K562 (cell line): Measurements from ENCODE around the gene SOX4. TPM values are rescaled to one million over a fixed set of nuclear protein-coding genes. Genes with fewer than 3 reads are reported as not detected.

Source experiments
- ATAC-seq: fragments of 200-7000 bp; cut with Tn5 transposase; 3 replicates; pipeline ENCODE4 v1.9.1; 2020; ENCODE audit warnings: moderate library complexity
- BruUV-seq: library from RNA; stranded (reverse); fragments of 400-500 nt; replicated peaks from 2 replicates; lab custom pipeline; 2021; lab: Mats Ljungman, UMichigan
- CTCF ChIA-PET: fragments of 300-600 bp; formaldehyde crosslinking; extraction: SDS; loops from one replicate; lab custom pipeline; 2021; ENCODE audit warnings: low intra/inter-chr PET ratio; lab: Yijun Ruan, JAX
- POLR2A ChIA-PET: fragments of 300-600, 350-650 bp; sonication (Branson Sonifier 250); formaldehyde crosslinking; extraction: SDS; loops from one replicate; lab custom pipeline; 2021; ENCODE audit warnings: antibody characterized with exemption, inconsistent platforms; lab: Yijun Ruan, JAX
- DNase-seq, 4 experiments: peaks; one replicate each; pipeline versions ENCODE4 v3.0.0 to v3.0.0-alpha.2; 2011 to 2018; ENCODE audit warnings: low spot score in 3 of 4, mixed read lengths in 3 of 4; ENCODE audit errors: extremely low read depth in 1 of 4
- FAIRE-seq: peaks from 2 replicates; lab custom pipeline; 2011; peaks lifted over from hg19 to GRCh38; lab: Jason Lieb, UNC
- H2AFZ ChIP-seq: 2 replicates; pipeline ENCODE4 v1.6.0; 2011; ENCODE audit warnings: low read depth, low read length, control low read depth, inconsistent platforms
- H3K27ac ChIP-seq: fragments of 200-600 bp; 3 replicates; pipeline ENCODE4 v1.8.0; 2011; ENCODE audit warnings: low read depth, mild to moderate bottlenecking, control low read depth, inconsistent platforms, low read length, moderate library complexity, mixed read lengths; ENCODE audit errors: extremely low read depth
- H3K27me3 ChIP-seq, 2 experiments: fragments of 300-600 bp in 1 of 2; 2 replicates in 1 of 2; 3 replicates in 1 of 2; pipeline versions ENCODE4 v1.6.0 to v1.8.0; 2011; ENCODE audit warnings: inconsistent platforms in 2 of 2, low read length in 2 of 2, mild to moderate bottlenecking in 1 of 2, mixed read lengths in 1 of 2, moderate library complexity in 1 of 2; ENCODE audit not compliant: control insufficient read depth in 2 of 2, insufficient read depth in 2 of 2
- H3K36me3 ChIP-seq: fragments of 300-600 bp; 3 replicates; pipeline ENCODE4 v1.8.0; 2011; ENCODE audit warnings: mild to moderate bottlenecking, low read length, inconsistent platforms; ENCODE audit not compliant: control insufficient read depth, insufficient read depth
- H3K4me1 ChIP-seq, 2 experiments: fragments of 200-600 bp in 1 of 2; replicated peaks in 1 of 2; 2 replicates in 1 of 2; 3 replicates in 1 of 2; pipeline versions ENCODE4 v1.5.1 to v1.8.0; 2011; ENCODE audit warnings: inconsistent platforms in 2 of 2, low read length in 2 of 2, mild to moderate bottlenecking in 1 of 2, mixed read lengths in 1 of 2, moderate library complexity in 1 of 2; ENCODE audit not compliant: control insufficient read depth in 2 of 2, insufficient read depth in 2 of 2
- H3K4me2 ChIP-seq: 2 replicates; pipeline ENCODE4 v1.6.1; 2011; ENCODE audit warnings: low read length, control low read depth, inconsistent platforms, mixed read lengths; ENCODE audit not compliant: insufficient read depth
- H3K4me3 ChIP-seq: fragments of 200-600 bp; sonication (generic), shearing (Covaris generic); 2 replicates; pipeline ENCODE4 v1.5.1; 2016; ENCODE audit warnings: control low read depth, inconsistent platforms
- H3K79me2 ChIP-seq: fragments of 200-600 bp; 3 replicates; pipeline ENCODE4 v1.8.0; 2011; ENCODE audit warnings: low read length, inconsistent platforms; ENCODE audit not compliant: control insufficient read depth, insufficient read depth
- H3K9ac ChIP-seq, 2 experiments: 2 replicates each; pipeline versions ENCODE4 v1.6.0 to v1.6.1; 2011; ENCODE audit warnings: low read depth in 2 of 2, low read length in 2 of 2, control low read depth in 1 of 2, inconsistent platforms in 1 of 2, mild to moderate bottlenecking in 1 of 2, mixed read lengths in 1 of 2; ENCODE audit not compliant: insufficient read depth in 1 of 2
- H3K9me1 ChIP-seq: one replicate; pipeline ENCODE4 v1.6.0; 2011; ENCODE audit warnings: inconsistent platforms, mild to moderate bottlenecking, low read length, moderate library complexity; ENCODE audit not compliant: control insufficient read depth, insufficient read depth
- H3K9me3 ChIP-seq: replicated peaks from 2 replicates; pipeline ENCODE4 v1.5.1; 2011; ENCODE audit warnings: low read depth, low read length, inconsistent platforms; ENCODE audit not compliant: control insufficient read depth, insufficient read depth
- H4K20me1 ChIP-seq: replicated peaks from 2 replicates; pipeline ENCODE4 v1.6.1; 2011; ENCODE audit warnings: low read length, inconsistent platforms, mixed read lengths; ENCODE audit not compliant: control insufficient read depth, insufficient read depth
- ARID1B ChIP-seq: fragments of 450-650 bp; IDR thresholded peaks from 2 replicates; pipeline ENCODE4 v1.6.1; 2016; ENCODE audit warnings: antibody characterized with exemption, mild to moderate bottlenecking, inconsistent platforms
- BRF2 ChIP-seq: IDR thresholded peaks from 3 replicates; pipeline ENCODE4 v1.6.1; 2011; ENCODE audit warnings: borderline replicate concordance, mild to moderate bottlenecking; ENCODE audit not compliant: insufficient read length, insufficient read depth
- DLX4 ChIP-seq: fragments of 250-450 bp; sonication (Bioruptor Pico); IDR thresholded peaks from 2 replicates; pipeline ENCODE4 v1.6.1; 2021; ENCODE audit warnings: mild to moderate bottlenecking
- DMBX1 ChIP-seq: fragments of 250-450 bp; sonication (Bioruptor Pico); IDR thresholded peaks from 2 replicates; pipeline ENCODE4 v1.8.0; 2022; ENCODE audit warnings: inconsistent platforms, mild to moderate bottlenecking, moderate library complexity, borderline replicate concordance
- HIVEP1 ChIP-seq: fragments of 250-450 bp; sonication (Bioruptor Pico); IDR thresholded peaks from 2 replicates; pipeline ENCODE4 v1.4.0; 2020; ENCODE audit warnings: mild to moderate bottlenecking
- HMGN3 ChIP-seq: IDR thresholded peaks from 2 replicates; pipeline ENCODE4 v1.6.1; 2011; ENCODE audit warnings: borderline replicate concordance, low read depth, mild to moderate bottlenecking, mixed read lengths, low read length; ENCODE audit not compliant: insufficient read length; ENCODE audit errors: extremely low read depth
- HMGXB4 ChIP-seq: sonication (generic); formaldehyde crosslinking; IDR thresholded peaks from 2 replicates; pipeline ENCODE4 v1.8.1; 2023; ENCODE audit warnings: mild to moderate bottlenecking, missing genetic modification reagents
- NKRF ChIP-seq: fragments of 450-650 bp; IDR thresholded peaks from 2 replicates; pipeline ENCODE4 v1.6.1; 2016; ENCODE audit warnings: borderline replicate concordance
- PHTF2 ChIP-seq: fragments of 250-450 bp; sonication (Bioruptor Pico); IDR thresholded peaks from 2 replicates; pipeline ENCODE4 v1.5.0; 2021; ENCODE audit warnings: mild to moderate bottlenecking
- PRPF4 ChIP-seq: fragments of 200-400 bp; formaldehyde crosslinking; IDR thresholded peaks from one replicate; pipeline ENCODE4 v1.6.1; 2017; ENCODE audit warnings: low read length, low read depth, mild to moderate bottlenecking; ENCODE audit not compliant: insufficient read depth, poor library complexity, severe bottlenecking
- RBM22 ChIP-seq: fragments of 200-400 bp; formaldehyde crosslinking; IDR thresholded peaks from 2 replicates; pipeline ENCODE4 v1.6.1; 2018; ENCODE audit warnings: low read length, low read depth; ENCODE audit not compliant: poor library complexity, severe bottlenecking
- SIN3B ChIP-seq: fragments of 450-650 bp; IDR thresholded peaks from 2 replicates; pipeline ENCODE4 v1.6.1; 2017; ENCODE audit warnings: low read depth, mild to moderate bottlenecking, moderate library complexity
- ZBED1 ChIP-seq: IDR thresholded peaks from 2 replicates; pipeline ENCODE4 v1.6.1; 2014
- ZNF184 ChIP-seq: sonication (generic); formaldehyde crosslinking; IDR thresholded peaks from 2 replicates; pipeline ENCODE4 v1.5.0; 2020; ENCODE audit warnings: missing genetic modification reagents
- ZNF408 ChIP-seq: fragments of 250-450 bp; sonication (Bioruptor Pico); IDR thresholded peaks from 2 replicates; pipeline ENCODE4 v1.4.0; 2020; ENCODE audit warnings: low read depth, mild to moderate bottlenecking, moderate library complexity
- ZNF57 ChIP-seq: fragments of 450-650 bp; formaldehyde crosslinking; IDR thresholded peaks from 2 replicates; pipeline ENCODE4 v1.4.0; 2020; ENCODE audit warnings: mild to moderate bottlenecking, moderate library complexity
- WGBS: fragments of 100-300 bp; shearing (Covaris generic); methylation state at CpG from one replicate; pipeline ENCODE4 v1.1.6; 2016; ENCODE audit warnings: low coverage, mixed read lengths; ENCODE audit not compliant: insufficient coverage; ENCODE audit errors: missing lambda C conversion rate; 5-methylcytosine and 5-hydroxymethylcytosine counted together
- in situ Hi-C: fragments of 300-500 bp; cut with MboI; formaldehyde crosslinking; loops from 4 replicates; pipeline ENCODE4 v1.15.0; 2018; ENCODE audit warnings: inconsistent platforms, mixed read lengths
- intact Hi-C: fragments of 100-400 bp; cut with micrococcal nuclease; formaldehyde crosslinking; loops from 2 replicates; pipeline ENCODE4 v1.14.2; 2022
- polyA plus RNA-seq, 8 experiments: library from polyadenylated mRNA; depleted of rRNA in 4 of 8; stranded (reverse) in 5 of 8; unstranded in 3 of 8; fragments of >200 nt; fragmentation: Nextera tagmentation in 2 of 8; fragmentation: Illumina TruSeq in 1 of 8; extraction: Ambion mirVana in 2 of 8; extraction: Trizol in 1 of 8; gene quantifications; 2 replicates each; pipeline versions ENCODE4 v1.2.1 to v1.2.3, GENCODE V29; 2011 to 2014; ENCODE audit warnings: inconsistent platforms in 1 of 8, missing spikeins in 1 of 8
- total RNA-seq, 7 experiments: library from RNA; depleted of rRNA in 6 of 7; stranded (reverse); fragments of >200 nt in 6 of 7; fragmentation: Illumina TruSeq in 2 of 7; extraction: Trizol in 2 of 7; gene quantifications; 2 replicates each; pipeline versions ENCODE4 v1.2.1 to v1.2.3, GENCODE V29; 2011 to 2021; ENCODE audit warnings: low replicate concordance in 1 of 7

SOX4 gene
- total and polyA plus RNA-seq, 9 of the 15 experiments (the other 6 are each of a cell fraction or from before 2014, with no cell fraction given), result 0.03 to 0.29 (median 0.04) TPM

- Histone ChIP-seq H3K4me1 (peaks cover 0 to 23% of the 10 kb centered on the region in 2 experiments; a peak in 2 of 5 replicates), H3K9me1 (no peaks in the 10 kb centered on the region), H3K4me3 (no peak overlapping the region), H3K79me2 (no peaks in the 10 kb centered on the region), H3K27ac (no peak overlapping the region), H3K9ac (no peak overlapping the region), H3K9me3 (no peaks in the 10 kb centered on the region), H3K4me2 (no peak overlapping the region), H3K36me3 (no peaks in the 10 kb centered on the region), H3K27me3 (peaks cover 8 to 18% of the 10 kb centered on the region in 2 experiments; a peak in 4 of 5 replicates), H4K20me1 (no peaks in the 10 kb centered on the region), H2AFZ (no peak overlapping the region)
- no peak for FAIRE-seq
- DNase-seq, result no peak
- CTCF ChIA-PET, result no interaction called here
- no peak for ATAC-seq
- intact Hi-C loops, result loop anchor here (10.0 kb wide), 3 partner anchors 721 to 1501 kb away; no protein-coding TSS in a partner anchor
- POLR2A ChIA-PET, result no interaction called here
- in situ Hi-C loops, result no loop called here
- WGBS, result 62% methylated on average over 30 of the region's 108 CpGs
- BruUV-seq, result no TSS peak
- TF ChIP-seq NKRF (no peak), HIVEP1 (no peak), HMGXB4 (CRISPR knock-in tag) (no peak), BRF2 (no peak), DLX4 (CRISPR knock-in tag) (no peak), ZNF184 (CRISPR knock-in tag) (no peak), DMBX1 (CRISPR knock-in tag) (no peak), ZNF408 (CRISPR knock-in tag) (no peak), ZBED1 (no peak), PHTF2 (CRISPR knock-in tag) (no peak), HMGN3 (no peak), ZNF57 (CRISPR knock-in tag) (no peak), ARID1B (no peak), SIN3B (no peak), RBM22 (no peak), PRPF4 (no peak)
Observed at GRCh38 chr6:21595285-21596144, 2.0 kb downstream of the SOX4 start.
